Measurements from ENCODE around the gene HOXA13.

DNA sequence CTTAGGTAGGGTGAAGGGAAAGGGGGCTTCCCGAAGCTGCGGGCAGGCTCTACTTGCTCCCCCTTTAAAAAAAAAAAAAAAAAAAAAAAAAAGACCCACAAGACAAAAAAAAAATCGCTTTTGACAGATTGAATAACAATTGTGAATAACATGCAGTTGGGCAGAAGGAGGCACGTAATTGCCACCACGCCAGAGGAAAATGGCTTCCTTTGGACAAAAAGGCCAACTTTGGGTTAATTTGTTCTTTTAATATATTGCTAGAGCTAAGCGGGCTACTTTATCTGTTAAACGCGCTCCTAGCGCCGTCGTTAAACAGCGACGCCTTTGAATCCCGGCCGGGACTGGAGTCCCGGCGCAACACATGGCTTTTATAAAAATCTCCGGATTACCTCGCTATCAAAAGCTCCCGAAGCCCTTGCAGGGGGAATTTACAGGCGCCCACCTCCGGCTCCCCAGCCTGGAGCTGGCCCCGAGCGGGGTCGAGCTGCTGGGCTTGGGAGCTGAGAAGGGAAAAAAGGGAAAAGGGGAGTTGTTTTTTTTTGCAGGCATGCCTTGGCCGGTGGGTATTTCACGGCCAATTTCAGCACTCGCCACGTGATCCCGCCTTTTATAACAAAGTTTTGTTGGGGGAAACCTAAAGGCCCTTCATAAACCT is 16.1 kb downstream of the HOXA13 start:
- no peak for TF ChIP-seq POLR2A (IDR thresholded peaks at IDR 0.05; ENCODE audit: low read depth, low read length)
- no peak for TF ChIP-seq POLR2AphosphoS5 (IDR thresholded peaks at IDR 0.05; ENCODE audit: low read depth, low read length)
